Measurements from ENCODE around the gene RHOT1.
"Not testable (repeated sequence)": the region's sequence is repeated elsewhere in the genome, so short reads cannot be mapped to it uniquely, and the experiment has no call there.

The RHOT1 gene

GRCh38 chr17:32142038-32142856, at the start of gene RHOT1:
RHOT1 (plus strand) TSS chr17:32142502; CDS start chr17:32142693, 191 bp downstream.
- peak; percentile 94 for DNase-seq

GRCh38 chr17:32099686-32100085, 42.6 kb upstream of the RHOT1 start:
- no peak for DNase-seq

GRCh38 chr17:32100323-32100722, 42.0 kb upstream of the RHOT1 start:
- not testable (repeated sequence) for DNase-seq

GRCh38 chr17:32100971-32101631, 41.2 kb upstream of the RHOT1 start:
- peak; percentile 90 for DNase-seq

GRCh38 chr17:32102172-32102571, 40.1 kb upstream of the RHOT1 start:
- DNase-seq = no peak

- DNase-seq = no peak
Observed at GRCh38 chr17:32102646-32103186, 39.6 kb upstream of the RHOT1 start.

- no peak for DNase-seq
Observed at GRCh38 chr17:32103476-32104113, 38.7 kb upstream of the RHOT1 start.

GRCh38 chr17:32104158-32104557, 38.1 kb upstream of the RHOT1 start:
- no peak for DNase-seq

GRCh38 chr17:32106471-32106981, 35.8 kb upstream of the RHOT1 start:
- DNase-seq = peak; percentile 57

- DNase-seq = not testable (repeated sequence)
Observed at GRCh38 chr17:32107194-32107593, 35.1 kb upstream of the RHOT1 start.

GRCh38 chr17:32110596-32110995, 31.7 kb upstream of the RHOT1 start:
- DNase-seq = no peak

GRCh38 chr17:32111141-32111771, 31.0 kb upstream of the RHOT1 start:
- no peak for DNase-seq

- no peak for DNase-seq
Observed at GRCh38 chr17:32112416-32112815, 29.9 kb upstream of the RHOT1 start.

- no peak for DNase-seq
Observed at GRCh38 chr17:32114536-32114935, 27.8 kb upstream of the RHOT1 start.

- not testable (repeated sequence) for DNase-seq
Observed at GRCh38 chr17:32115546-32115945, 26.8 kb upstream of the RHOT1 start.

GRCh38 chr17:32116937-32117336, 25.4 kb upstream of the RHOT1 start:
- no peak for DNase-seq

GRCh38 chr17:32117399-32117798, 24.9 kb upstream of the RHOT1 start:
- no peak for DNase-seq

- not testable (repeated sequence) for DNase-seq
Observed at GRCh38 chr17:32118088-32118487, 24.2 kb upstream of the RHOT1 start.

- DNase-seq = no peak
Observed at GRCh38 chr17:32118835-32119234, 23.5 kb upstream of the RHOT1 start.

GRCh38 chr17:32120141-32120540, 22.2 kb upstream of the RHOT1 start:
- no peak for DNase-seq

GRCh38 chr17:32120716-32121115, 21.6 kb upstream of the RHOT1 start:
- DNase-seq = no peak

GRCh38 chr17:32123782-32124181, 18.5 kb upstream of the RHOT1 start:
- no peak for DNase-seq

All from NCI-H1092 treated with DMSO at 0.1 percent for 48 hours (cell line).